ENCODE data around the gene NPL. TPM values are rescaled to one million over a fixed set of nuclear protein-coding genes. Genes with fewer than 3 reads are reported as not detected.

The NPL gene
- total RNA-seq, 1 donor from 2014 or later, result 4.3 TPM

GRCh38 chr1:182764029-182764727 is 25.4 kb upstream of the NPL start:
- Mint-ChIP-seq H3K27me3 (ENCODE audit: low read depth) (peaks cover 4% of the 10 kb centered on the region), H3K27ac (ENCODE audit: unreplicated experiment) (no peak overlapping the region), H3K4me1 (ENCODE audit: low read depth) (peaks cover 14% of the 10 kb centered on the region), H3K36me3 (ENCODE audit: low read depth) (no peaks in the 10 kb centered on the region), H3K9me3 (ENCODE audit: low read depth) (peaks cover 6% of the 10 kb centered on the region), H3K4me3 (ENCODE audit: unreplicated experiment) (no peak overlapping the region)
- no peak for DNase-seq (ENCODE audit: low spot score)
- TF ChIP-seq CTCF (IDR thresholded peaks at IDR 0.05), result no peak

- Mint-ChIP-seq H3K4me1 (ENCODE audit: low read depth) (peaks cover 21% of the 10 kb centered on the region), H3K27ac (ENCODE audit: unreplicated experiment) (no peak overlapping the region), H3K36me3 (ENCODE audit: low read depth) (no peaks in the 10 kb centered on the region), H3K9me3 (ENCODE audit: low read depth) (peaks cover 6% of the 10 kb centered on the region), H3K4me3 (ENCODE audit: unreplicated experiment) (no peak overlapping the region), H3K27me3 (ENCODE audit: low read depth) (peaks cover 4% of the 10 kb centered on the region)
- TF ChIP-seq CTCF (IDR thresholded peaks at IDR 0.05), result no peak
- no peak for DNase-seq (ENCODE audit: low spot score)
Observed at GRCh38 chr1:182765391-182765790, 24.2 kb upstream of the NPL start.

- no peak for TF ChIP-seq CTCF (IDR thresholded peaks at IDR 0.05)
- peaks cover 4% of the 10 kb centered on the region for H3K27me3 Mint-ChIP-seq (ENCODE audit: low read depth)
- H3K9me3 Mint-ChIP-seq (ENCODE audit: low read depth), result peaks cover 6% of the 10 kb centered on the region
- no peak overlapping the region for H3K4me3 Mint-ChIP-seq (ENCODE audit: unreplicated experiment)
- no peaks in the 10 kb centered on the region for H3K36me3 Mint-ChIP-seq (ENCODE audit: low read depth)
- peaks cover 24% of the 10 kb centered on the region for H3K4me1 Mint-ChIP-seq (ENCODE audit: low read depth)
- H3K27ac Mint-ChIP-seq (ENCODE audit: unreplicated experiment), result no peak overlapping the region
- DNase-seq (ENCODE audit: low spot score), result no peak
Observed at GRCh38 chr1:182766050-182766449, 23.5 kb upstream of the NPL start.

- H3K27ac Mint-ChIP-seq (ENCODE audit: unreplicated experiment), result no peak overlapping the region
- no peak for DNase-seq (ENCODE audit: low spot score)
- H3K4me1 Mint-ChIP-seq (ENCODE audit: low read depth), result peaks cover 28% of the 10 kb centered on the region
- H3K27me3 Mint-ChIP-seq (ENCODE audit: low read depth), result peaks cover 4% of the 10 kb centered on the region
- no peak for TF ChIP-seq CTCF (IDR thresholded peaks at IDR 0.05)
- no peaks in the 10 kb centered on the region for H3K36me3 Mint-ChIP-seq (ENCODE audit: low read depth)
- no peaks in the 10 kb centered on the region for H3K9me3 Mint-ChIP-seq (ENCODE audit: low read depth)
- H3K4me3 Mint-ChIP-seq (ENCODE audit: unreplicated experiment), result no peak overlapping the region
Observed at GRCh38 chr1:182766881-182767645, 22.5 kb upstream of the NPL start.

GRCh38 chr1:182768963-182769362 is 20.6 kb upstream of the NPL start:
- Mint-ChIP-seq H3K4me1 (ENCODE audit: low read depth) (peaks cover 28% of the 10 kb centered on the region), H3K27me3 (ENCODE audit: low read depth) (peaks cover 3% of the 10 kb centered on the region), H3K27ac (ENCODE audit: unreplicated experiment) (no peak overlapping the region), H3K4me3 (ENCODE audit: unreplicated experiment) (no peak overlapping the region), H3K36me3 (ENCODE audit: low read depth) (no peaks in the 10 kb centered on the region), H3K9me3 (ENCODE audit: low read depth) (no peaks in the 10 kb centered on the region)
- DNase-seq (ENCODE audit: low spot score), result no peak
- TF ChIP-seq CTCF (IDR thresholded peaks at IDR 0.05), result no peak
